HUES64 (cell line): Measurements from ENCODE around the gene PTPRD.

Source experiments
- H3K27ac ChIP-seq: 2 replicates; pipeline ENCODE4 v1.7.0; 2013; ENCODE audit warnings: low read depth, low read length, inconsistent platforms
- H3K27me3 ChIP-seq: 2 replicates; pipeline ENCODE4 v1.6.1; 2013; ENCODE audit warnings: mild to moderate bottlenecking, low read length; ENCODE audit not compliant: insufficient read depth
- H3K36me3 ChIP-seq: 2 replicates; pipeline ENCODE4 v1.6.1; 2013; ENCODE audit warnings: mild to moderate bottlenecking, low read length; ENCODE audit not compliant: insufficient read depth
- H3K4me1 ChIP-seq: 2 replicates; pipeline ENCODE4 v1.6.1; 2013; ENCODE audit warnings: mild to moderate bottlenecking, low read length, moderate library complexity; ENCODE audit not compliant: insufficient read depth
- H3K4me3 ChIP-seq: 2 replicates; pipeline ENCODE4 v1.5.1; 2013; ENCODE audit warnings: mild to moderate bottlenecking, low read length, moderate library complexity
- H3K9ac ChIP-seq: 2 replicates; pipeline ENCODE4 v1.6.1; 2013; ENCODE audit warnings: mild to moderate bottlenecking, low read depth, low read length
- H3K9me3 ChIP-seq: 2 replicates; pipeline ENCODE4 v1.6.1; 2013; ENCODE audit warnings: low read depth, low read length; ENCODE audit not compliant: insufficient read depth
- WGBS: fragments of 150-250, 120-280 bp; methylation state at CpG from one replicate; pipeline ENCODE4 v1.1.7; 2013; ENCODE audit warnings: missing lambda C conversion rate; 5-methylcytosine and 5-hydroxymethylcytosine counted together

PTPRD gene

DNA sequence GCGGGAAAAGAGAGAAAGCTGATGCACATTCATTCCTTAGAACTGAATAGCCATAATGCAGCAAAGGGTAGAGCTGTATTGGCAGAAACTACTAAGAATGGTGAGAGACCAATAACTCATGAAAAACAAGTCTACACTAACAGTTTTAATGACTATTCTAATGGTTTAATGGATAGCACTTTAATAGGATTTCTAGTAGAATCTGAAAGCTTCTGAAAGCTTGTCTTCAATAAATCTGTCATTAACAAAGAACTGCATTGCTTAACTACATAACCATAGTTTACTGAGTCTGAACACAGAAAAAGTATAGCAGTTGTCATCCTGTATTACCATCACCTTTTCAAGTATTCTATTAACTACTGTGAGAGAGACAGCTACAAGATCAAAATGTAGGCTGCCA, 2195.5 kb downstream of the PTPRD start:
- Histone ChIP-seq H3K36me3 (no peaks in the 10 kb centered on the region), H3K27me3 (no peaks in the 10 kb centered on the region), H3K4me1 (peaks cover 18% of the 10 kb centered on the region), H3K9ac (no peak overlapping the region), H3K4me3 (no peak overlapping the region), H3K9me3 (no peaks in the 10 kb centered on the region), H3K27ac (no peak overlapping the region)
- WGBS = 95% methylated on average over 1 of the region's 1 CpG

DNA sequence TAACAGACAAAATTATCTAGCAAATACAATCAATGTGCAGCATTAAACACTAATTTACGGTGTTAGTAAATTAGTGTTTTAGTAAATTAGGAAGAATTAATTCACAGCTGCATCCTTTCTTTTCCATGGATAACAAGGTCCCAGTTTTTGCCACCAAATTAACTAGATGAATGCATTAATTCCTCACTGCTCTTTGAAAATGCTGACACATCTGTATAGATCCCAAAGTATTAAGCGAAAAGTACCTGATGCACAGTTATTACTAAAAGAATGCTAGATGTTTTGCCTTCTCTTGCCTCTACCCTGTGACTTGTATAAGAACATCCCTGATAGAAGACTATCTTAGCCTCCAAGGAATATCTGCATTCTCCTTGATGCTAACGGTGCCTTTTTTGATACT, 2200.5 kb downstream of the PTPRD start:
- Histone ChIP-seq H3K9me3 (no peaks in the 10 kb centered on the region), H3K27ac (no peak overlapping the region), H3K9ac (no peak overlapping the region), H3K36me3 (no peaks in the 10 kb centered on the region), H3K4me3 (no peak overlapping the region), H3K4me1 (peaks cover 34% of the 10 kb centered on the region), H3K27me3 (no peaks in the 10 kb centered on the region)
- WGBS = 97% methylated on average over 2 of the region's 3 CpGs

DNA sequence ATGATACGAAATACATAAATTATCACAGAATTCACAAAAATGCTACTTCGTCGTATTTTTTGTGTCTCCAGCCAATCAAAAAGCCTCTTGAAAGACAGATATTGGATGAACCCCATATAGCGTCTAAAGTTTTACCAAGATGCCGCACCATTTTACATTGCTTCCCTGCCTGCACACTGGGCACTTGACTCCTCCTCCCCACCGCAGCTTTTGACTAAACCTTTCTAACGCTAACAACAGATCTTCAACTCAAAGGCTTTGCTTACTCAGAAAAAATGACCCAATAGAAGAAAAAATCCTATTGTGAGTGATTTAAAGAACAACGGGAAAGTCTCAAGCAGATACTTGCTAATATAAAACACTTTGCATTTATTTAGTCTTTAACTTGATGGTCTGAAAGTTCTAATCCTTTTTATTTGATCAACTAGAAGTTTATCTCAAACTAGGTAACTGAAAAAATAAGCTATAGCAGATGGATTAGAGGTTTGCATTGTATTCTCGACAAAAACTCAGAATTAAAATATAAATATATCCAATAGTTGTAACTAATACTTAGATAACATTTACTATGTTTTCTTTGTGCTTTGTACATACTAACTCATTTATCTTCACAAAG, 2204.1 kb downstream of the PTPRD start:
- Histone ChIP-seq H3K27ac (peak overlapping the region; percentile 54; the same call in 1 of the 2 replicates), H3K4me1 (peaks cover 34% of the 10 kb centered on the region), H3K36me3 (no peaks in the 10 kb centered on the region), H3K9me3 (no peaks in the 10 kb centered on the region), H3K4me3 (peak overlapping the region; percentile 17; the same call in 1 of the 2 replicates), H3K9ac (no peak overlapping the region), H3K27me3 (no peaks in the 10 kb centered on the region)
- WGBS = 54% methylated on average over 7 of the region's 9 CpGs

DNA sequence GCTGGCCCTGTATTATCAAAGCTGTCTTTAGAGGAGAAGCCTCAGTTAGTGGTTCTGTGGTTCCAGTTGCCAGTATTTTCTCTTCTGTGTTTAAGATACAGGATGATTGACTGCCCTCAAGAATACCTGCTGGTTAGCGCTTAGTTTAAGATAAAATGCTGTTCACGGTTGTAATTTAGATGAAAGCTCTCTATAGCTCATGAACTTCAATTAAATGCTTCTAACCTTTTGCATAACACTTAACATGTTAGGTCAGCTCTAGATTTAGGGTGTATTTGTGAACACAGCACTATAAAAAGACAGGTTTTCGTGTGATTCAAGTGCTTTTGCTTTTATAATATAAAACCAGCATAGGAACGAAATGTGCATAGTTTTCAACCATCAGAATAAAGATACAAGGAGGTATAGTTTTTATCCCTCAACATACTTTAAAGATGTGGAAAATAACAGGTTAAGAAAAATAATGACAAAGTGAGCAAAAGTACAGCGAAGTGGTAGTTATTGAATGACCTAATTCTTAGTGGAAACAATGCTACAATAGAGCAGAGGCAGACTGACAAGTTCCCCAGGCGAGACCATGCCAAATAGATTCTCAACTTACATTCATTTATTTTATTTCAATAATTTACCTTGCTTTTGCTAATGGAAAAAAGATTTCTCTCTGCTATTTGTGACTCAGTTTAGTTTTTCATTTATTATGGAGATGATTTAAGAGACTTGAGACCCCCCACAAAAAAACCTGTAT, 2210.7 kb downstream of the PTPRD start:
- WGBS = 50% methylated on average over 2 of the region's 6 CpGs
- H3K9ac ChIP-seq = no peak overlapping the region
- H3K27me3 ChIP-seq = no peaks in the 10 kb centered on the region
- H3K36me3 ChIP-seq = no peaks in the 10 kb centered on the region
- H3K4me1 ChIP-seq = peaks cover 10% of the 10 kb centered on the region; the same call in 1 of the 2 replicates
- no peaks in the 10 kb centered on the region for H3K9me3 ChIP-seq
- H3K27ac ChIP-seq = no peak overlapping the region
- no peak overlapping the region for H3K4me3 ChIP-seq

DNA sequence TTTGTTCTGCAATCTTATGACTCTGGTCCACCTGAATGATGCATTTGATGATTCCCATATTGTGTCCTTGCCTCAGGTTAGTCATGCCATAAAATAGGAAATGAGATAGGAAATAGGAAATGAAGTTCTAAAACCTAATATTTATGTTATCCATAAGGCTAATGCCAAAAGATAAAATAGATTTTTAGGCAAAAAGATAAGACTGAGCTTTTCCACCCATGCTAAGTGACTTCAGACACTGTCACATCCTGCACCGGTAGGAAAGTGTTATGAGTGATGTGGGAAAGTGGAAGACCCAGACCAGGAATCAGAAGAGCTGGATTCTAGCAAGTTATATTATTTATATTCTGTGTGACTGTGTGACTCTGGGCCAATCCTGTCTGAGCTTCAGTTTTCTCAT, 2212.4 kb downstream of the PTPRD start:
- H3K4me3 ChIP-seq = no peak overlapping the region
- no peaks in the 10 kb centered on the region for H3K27me3 ChIP-seq
- no peak overlapping the region for H3K27ac ChIP-seq
- H3K9me3 ChIP-seq = no peaks in the 10 kb centered on the region
- H3K36me3 ChIP-seq = no peaks in the 10 kb centered on the region
- H3K9ac ChIP-seq = no peak overlapping the region
- WGBS = 93% methylated on average over 1 of the region's 1 CpG
- peaks cover 12% of the 10 kb centered on the region; the same call in 1 of the 2 replicates for H3K4me1 ChIP-seq

DNA sequence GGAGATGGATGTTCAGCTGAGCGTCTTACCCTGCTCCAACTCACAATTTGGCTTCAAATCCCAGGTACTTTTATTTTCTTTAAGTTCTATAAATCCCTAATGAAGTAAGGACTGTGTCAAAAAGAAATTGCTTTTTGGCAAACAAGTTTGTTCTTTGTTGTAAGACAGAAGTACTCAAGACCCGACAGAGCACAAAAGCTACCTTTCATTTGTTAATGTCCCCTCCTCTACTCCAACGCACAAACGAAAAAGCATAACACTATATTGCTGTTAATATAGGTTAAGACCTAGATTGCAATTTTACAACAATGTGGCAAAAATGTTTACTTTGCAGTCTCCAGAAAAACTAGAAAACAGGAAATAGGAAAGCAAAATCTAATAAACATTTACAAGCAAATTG, 2217.8 kb downstream of the PTPRD start:
- 100% methylated on average over 1 of the region's 4 CpGs for WGBS
- no peaks in the 10 kb centered on the region for H3K9me3 ChIP-seq
- no peaks in the 10 kb centered on the region for H3K27me3 ChIP-seq
- H3K4me1 ChIP-seq = peaks cover 14% of the 10 kb centered on the region; the same call in 1 of the 2 replicates
- H3K36me3 ChIP-seq = no peaks in the 10 kb centered on the region
- no peak overlapping the region for H3K4me3 ChIP-seq
- H3K9ac ChIP-seq = no peak overlapping the region
- H3K27ac ChIP-seq = no peak overlapping the region

DNA sequence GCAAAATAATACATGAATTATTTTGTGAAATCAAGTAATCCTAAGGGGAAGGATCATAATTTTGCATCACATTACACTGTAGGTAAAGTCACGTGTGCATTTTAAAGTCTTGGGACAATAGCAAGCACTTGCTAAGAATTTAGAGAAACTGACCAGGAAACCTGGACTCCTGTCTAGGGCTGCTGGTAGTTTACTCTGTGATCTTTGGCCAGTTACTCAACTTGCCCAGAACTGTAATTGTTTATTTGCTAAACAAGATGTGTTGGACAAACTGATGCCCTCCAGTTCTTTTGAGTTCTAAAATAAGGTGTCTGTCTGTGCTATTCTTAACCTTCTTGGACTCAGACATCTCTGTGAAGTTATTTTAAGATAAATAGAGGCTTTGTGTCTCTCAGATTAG, 2218.5 kb downstream of the PTPRD start:
- Histone ChIP-seq H3K4me3 (no peak overlapping the region), H3K4me1 (peaks cover 14% of the 10 kb centered on the region; the same call in 1 of the 2 replicates), H3K9ac (no peak overlapping the region), H3K9me3 (no peaks in the 10 kb centered on the region), H3K27me3 (no peaks in the 10 kb centered on the region), H3K36me3 (no peaks in the 10 kb centered on the region), H3K27ac (no peak overlapping the region)
- 94% methylated on average over 1 of the region's 1 CpG for WGBS

DNA sequence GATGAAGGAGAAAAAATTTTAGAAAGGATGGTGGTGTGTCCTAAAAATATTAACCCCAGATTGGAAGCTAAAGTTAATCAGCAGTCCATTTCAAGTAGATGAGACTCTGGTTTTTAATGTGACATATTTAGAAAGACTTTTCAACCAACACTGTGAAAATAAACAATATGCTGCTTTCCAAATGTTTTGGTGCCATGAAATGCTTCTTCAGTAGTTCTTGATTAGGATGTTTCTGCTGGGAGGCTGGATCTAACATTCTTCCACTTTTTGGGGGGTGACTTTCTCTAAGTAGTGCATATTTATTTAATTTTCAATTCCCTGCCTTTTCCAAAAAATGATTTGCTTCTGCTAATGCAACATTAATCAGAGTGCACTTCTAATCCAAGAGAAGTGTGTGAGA, 2219.9 kb downstream of the PTPRD start:
- Histone ChIP-seq H3K4me1 (peaks cover 14% of the 10 kb centered on the region; the same call in 1 of the 2 replicates), H3K4me3 (no peak overlapping the region), H3K27ac (no peak overlapping the region), H3K36me3 (no peaks in the 10 kb centered on the region), H3K9me3 (no peaks in the 10 kb centered on the region), H3K27me3 (no peaks in the 10 kb centered on the region), H3K9ac (no peak overlapping the region)

DNA sequence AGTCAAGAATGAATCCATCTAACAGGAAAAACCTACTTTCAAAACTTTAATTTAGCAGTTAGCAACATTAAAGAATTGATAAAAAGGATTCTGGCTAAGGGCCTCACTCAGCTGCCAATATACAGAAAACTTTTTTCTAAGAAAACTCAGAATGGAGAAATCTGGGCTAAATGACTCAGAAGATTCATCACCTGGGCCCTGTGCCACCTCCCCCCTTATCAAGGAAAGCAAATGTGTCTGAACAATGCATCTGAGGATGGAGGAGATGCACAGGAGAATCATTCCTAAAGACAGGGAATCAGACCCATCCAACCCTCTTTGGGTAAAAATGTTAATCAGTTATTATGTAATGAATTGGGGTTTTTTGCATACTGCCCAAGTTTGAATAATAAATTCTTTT, 2221.2 kb downstream of the PTPRD start:
- no peak overlapping the region for H3K27ac ChIP-seq
- H3K4me1 ChIP-seq = peaks cover 14% of the 10 kb centered on the region; the same call in 1 of the 2 replicates
- no peaks in the 10 kb centered on the region for H3K27me3 ChIP-seq
- no peak overlapping the region for H3K4me3 ChIP-seq
- H3K9ac ChIP-seq = no peak overlapping the region
- no peaks in the 10 kb centered on the region for H3K36me3 ChIP-seq
- H3K9me3 ChIP-seq = no peaks in the 10 kb centered on the region

DNA sequence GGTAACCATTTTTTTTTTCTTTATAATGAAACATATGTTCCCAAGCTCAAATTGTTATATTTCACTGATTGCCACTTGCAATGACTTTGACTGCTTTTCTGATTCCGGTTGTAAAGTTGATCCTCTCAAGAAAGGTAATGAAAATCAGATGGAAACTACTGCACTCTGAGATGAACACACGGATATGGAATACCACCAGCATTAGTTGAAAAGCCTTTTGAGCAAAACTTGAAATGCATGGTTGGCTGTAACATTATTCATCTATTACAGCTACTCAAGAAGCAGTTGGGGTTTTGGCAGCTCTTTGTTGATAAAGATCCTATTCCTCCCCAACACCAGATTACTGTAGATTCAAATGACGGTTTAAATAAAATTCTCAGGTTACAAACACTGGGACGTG, 2221.7 kb downstream of the PTPRD start:
- WGBS = 96% methylated on average over 4 of the region's 4 CpGs
- H3K4me1 ChIP-seq = peaks cover 14% of the 10 kb centered on the region; the same call in 1 of the 2 replicates
- H3K9me3 ChIP-seq = no peaks in the 10 kb centered on the region
- H3K36me3 ChIP-seq = no peaks in the 10 kb centered on the region
- no peak overlapping the region for H3K27ac ChIP-seq
- no peaks in the 10 kb centered on the region for H3K27me3 ChIP-seq
- no peak overlapping the region for H3K4me3 ChIP-seq
- H3K9ac ChIP-seq = no peak overlapping the region

DNA sequence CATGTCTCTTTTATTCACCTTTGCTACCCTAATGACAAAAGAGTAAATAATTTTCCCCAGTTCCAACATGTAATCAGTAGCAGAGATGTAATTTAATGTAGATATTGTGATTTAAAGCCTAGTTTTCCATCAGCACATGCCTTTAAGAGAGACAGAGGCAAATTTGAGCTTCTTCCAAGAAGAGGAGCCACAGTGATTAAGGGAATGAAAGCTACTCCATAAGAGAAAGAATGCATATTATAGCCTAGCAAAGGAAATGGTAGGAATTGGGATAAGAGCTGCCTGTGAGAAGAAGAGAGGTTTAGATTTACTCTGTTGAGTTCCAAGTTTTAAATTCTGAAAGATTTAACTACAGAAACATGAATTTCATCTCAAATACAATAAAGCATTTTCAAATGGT, 2222.2 kb downstream of the PTPRD start:
- H3K27me3 ChIP-seq = no peaks in the 10 kb centered on the region
- no peak overlapping the region for H3K9ac ChIP-seq
- H3K36me3 ChIP-seq = no peaks in the 10 kb centered on the region
- no peak overlapping the region for H3K4me3 ChIP-seq
- H3K9me3 ChIP-seq = no peaks in the 10 kb centered on the region
- peaks cover 13% of the 10 kb centered on the region; the same call in 1 of the 2 replicates for H3K4me1 ChIP-seq
- H3K27ac ChIP-seq = no peak overlapping the region
